Inferior parietal cortex (tissue), 1 donor: ENCODE measurements around the gene DFFA.
A peak's percentile ranks its signal among the peaks of the same experiment; 100 is the strongest.
"Not testable (repeated sequence)": the region's sequence is repeated elsewhere in the genome, so short reads cannot be mapped to it uniquely, and the experiment has no call there.

Experiments
- DNase-seq: peaks from one replicate; pipeline ENCODE4 v3.0.0-alpha.2; 2016; ENCODE audit errors: extremely low spot score

Gene DFFA

DNA sequence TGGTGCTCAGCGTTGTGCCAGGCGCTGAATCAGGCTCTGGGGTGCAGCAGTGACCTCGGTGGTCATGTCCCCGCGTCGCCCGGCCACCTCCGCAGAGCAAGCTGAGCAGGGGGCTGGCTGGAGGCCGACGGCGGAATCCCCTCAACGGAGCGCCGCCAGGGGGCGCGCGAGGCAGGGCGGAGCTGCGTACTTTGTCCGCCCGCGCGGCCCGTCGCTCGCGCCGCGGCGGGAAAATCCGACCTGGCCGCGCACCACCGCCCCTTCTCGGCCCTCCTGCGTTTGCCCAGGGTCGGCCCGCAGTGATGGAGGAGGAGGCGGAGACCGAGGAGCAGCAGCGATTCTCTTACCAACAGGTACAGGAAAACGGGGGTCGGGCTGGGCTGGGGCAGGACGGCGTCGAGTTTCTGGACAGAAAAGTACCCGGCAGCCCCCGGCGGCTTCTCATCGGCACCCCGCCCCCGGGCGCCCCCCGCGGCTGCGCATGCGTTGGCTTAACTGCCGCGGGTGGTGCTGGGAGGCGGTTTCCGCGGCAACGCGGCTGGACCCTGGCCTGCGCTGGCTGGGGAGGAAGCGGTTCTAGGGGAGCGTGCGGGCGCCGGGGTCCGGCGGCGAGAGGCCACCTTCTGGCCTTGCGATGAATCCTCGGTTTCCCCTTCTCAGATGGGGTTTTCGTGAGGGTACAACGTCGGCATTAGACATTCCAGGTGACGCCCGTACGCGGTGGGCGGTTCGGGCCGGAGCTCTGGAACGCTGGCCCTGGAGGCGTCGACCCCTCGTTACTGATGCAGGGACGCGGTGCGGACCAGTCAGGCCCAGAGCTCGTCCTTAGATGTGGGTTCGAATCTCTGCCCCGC is 41.9 kb downstream of the DFFA start, which contains the start of gene CENPS:
Gene CENPS (plus strand): TSS at position 218 of the 854 bp plus-strand sequence. CDS start 85 bp downstream, at position 303.
- peak; percentile 89 for DNase-seq

DNA sequence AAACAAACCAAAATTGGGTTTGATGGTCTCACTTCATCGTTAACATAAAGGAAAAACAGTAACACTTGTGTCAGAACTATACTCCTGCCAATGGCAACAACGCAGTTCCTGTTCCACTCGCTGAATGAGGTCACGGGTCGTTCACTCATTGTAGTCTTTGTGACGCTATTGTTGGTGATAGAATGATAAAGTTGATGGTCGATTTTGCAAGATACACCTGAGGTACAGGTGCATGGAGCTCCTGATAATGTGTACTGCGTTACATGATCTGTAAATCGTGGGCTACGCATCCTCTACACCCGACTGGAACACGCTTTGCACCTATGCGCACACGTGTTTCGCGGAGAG is 42.5 kb downstream of the DFFA start:
- peak; percentile 47 for DNase-seq

DNA sequence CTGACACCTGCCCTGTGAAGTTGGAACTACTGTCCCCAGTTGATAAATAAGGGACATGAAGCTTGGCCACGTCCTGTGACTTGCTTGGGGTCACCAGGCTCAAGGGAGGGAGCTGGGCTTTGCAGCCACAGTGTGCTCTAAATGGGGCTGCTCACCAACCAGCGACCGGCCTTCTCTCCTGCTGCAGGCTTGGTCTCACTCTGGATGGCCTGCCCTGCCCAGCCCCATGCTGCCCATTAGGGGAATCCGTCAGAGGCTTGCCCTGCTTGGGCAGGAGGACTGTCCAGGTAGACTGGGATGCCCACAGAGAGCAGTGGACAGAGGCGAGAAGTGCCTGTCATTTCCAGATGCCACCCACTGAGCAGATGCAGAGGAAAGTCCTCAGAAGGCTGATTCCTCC is 43.3 kb downstream of the DFFA start:
- no peak for DNase-seq

DNA sequence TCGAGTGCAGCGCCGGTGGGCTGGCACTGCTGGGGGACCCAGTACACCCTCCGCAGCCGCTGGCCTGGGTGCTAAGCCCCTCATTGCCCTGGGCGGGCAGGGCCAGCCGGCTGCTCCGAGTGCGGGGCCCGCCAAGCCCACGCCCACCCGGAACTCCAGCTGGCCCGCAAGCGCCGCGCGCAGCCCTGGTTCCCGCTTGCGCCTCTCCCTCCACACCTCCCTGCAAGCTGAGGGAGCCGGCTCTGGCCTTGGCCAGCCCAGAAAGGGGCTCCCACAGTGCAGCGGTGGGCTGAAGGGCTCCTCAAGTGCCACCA is 45.8 kb downstream of the DFFA start:
- not testable (repeated sequence) for DNase-seq

DNA sequence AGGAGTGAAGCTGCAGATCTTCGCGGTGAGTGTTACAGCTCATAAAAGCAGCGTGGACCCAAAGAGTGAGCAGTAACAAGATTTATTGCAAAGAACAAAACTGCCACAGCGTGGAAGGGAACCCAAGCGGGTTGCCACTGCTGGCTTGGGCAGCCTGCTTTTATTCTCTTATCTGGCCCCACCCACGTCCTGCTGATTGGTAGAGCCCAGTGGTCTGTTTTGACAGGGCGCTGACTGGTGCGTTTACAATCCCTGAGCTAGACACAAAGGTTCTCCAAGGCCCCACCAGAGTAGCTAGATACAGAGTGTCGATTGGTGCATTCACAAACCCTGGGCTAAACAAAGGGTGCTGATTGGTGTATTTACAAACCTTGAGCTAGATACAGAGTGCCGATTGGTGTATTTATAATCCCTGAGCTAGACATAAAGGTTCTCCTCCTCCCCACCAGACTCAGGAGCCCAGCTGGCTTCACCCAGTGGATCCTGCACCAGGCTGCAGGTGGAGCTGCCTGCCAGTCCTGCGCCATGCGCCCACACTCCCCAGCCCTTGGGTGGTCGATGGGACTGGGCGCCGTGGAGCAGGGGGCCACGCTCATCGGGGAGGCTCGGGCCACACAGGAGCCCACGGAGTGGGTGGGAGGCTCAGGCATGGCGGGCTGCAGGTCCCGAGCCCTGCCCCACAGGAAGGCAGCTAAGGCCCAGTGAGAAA is 46.3 kb downstream of the DFFA start:
- DNase-seq, result not testable (repeated sequence)

DNA sequence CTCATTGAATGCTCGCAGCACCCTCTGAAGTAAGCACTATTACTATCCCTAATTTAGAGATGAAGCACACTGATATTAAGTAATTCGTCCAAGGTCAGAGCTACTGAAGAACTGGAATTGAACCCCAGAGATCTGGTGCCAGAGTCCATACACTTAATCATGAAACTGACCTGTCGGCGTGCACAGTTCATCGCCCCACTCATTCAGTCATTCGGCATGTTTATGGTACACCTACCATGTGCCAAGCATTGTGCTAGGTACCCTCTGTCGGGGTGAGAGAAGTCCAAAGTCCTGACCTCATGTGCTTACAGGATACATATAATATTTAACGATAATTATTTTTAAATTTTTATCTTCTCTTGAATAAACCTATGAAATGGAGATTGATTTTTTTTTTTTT is 47.7 kb downstream of the DFFA start:
- no peak for DNase-seq

DNA sequence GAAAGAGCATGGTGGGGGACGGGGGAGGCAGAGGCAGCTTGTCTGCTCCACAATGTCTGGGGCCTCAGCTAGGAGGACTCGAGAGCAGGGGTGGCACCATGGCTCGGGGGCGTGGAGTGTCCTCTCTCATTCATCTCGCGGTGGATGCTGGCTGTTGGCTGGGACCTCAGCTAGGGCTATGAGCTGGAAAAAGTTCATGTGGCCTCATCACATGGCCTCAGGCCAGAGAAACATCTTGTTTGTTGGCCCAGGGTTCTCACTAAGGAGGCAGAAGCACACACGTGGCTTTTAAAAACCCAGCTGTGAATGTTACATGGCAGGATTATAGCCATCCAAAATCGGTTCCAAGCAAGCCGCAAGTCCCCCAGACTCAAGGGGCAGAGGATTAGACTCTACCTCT is 48.3 kb downstream of the DFFA start:
- no peak for DNase-seq

DNA sequence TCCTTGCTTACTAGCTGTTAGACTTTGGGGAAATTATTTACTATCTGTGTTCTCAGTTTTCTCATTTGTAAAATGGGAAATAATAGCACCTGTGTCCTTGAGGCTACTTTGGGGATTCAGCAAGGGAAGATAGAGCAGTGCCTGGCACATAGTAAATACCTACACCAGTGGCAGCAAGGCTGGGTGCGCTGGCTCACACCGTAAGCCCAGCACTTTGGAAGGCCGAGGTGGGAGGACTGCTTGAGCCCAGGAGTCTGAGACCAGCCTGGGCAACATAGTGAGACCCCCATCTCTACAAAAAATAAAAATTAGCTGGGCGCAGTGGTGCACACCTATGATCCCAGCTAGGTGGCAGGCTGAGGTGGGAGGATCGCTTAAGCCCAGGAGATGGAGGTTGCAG is 50.7 kb downstream of the DFFA start:
- DNase-seq, result no peak

DNA sequence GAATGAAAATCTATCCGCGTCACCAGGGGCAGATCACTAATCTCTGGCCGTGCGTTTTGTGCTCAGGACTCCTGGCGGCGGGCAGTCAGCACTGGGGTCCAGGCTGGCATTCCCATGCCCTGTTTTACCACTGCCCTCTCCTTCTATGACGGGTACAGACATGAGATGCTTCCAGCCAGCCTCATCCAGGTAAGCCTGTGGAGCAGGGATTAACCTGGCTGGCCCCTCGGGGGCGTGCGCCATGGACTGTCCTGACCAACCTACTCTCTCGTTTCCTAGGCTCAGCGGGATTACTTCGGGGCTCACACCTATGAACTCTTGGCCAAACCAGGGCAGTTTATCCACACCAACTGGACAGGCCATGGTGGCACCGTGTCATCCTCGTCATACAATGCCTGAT is 53.0 kb downstream of the DFFA start:
- DNase-seq, result no peak

DNA sequence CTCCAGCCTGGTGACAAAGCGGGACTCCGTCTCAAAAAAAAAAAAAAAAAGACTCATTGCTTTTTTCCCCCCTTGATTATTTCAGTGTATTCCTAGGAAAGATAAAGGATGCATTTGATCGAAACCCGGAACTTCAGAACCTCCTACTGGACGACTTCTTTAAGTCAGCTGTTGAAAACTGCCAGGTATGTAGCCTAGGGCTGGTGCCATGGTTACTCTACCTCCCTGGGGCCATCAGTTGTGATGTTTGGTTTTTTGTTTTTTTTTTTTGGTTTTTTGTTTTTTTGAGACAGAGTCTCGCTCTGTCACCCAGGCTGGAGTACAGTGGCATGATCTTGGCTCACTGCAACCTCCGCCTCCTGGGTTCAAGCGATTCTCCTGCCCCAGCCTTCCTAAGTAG is 53.6 kb downstream of the DFFA start:
- not testable (repeated sequence) for DNase-seq

DNA sequence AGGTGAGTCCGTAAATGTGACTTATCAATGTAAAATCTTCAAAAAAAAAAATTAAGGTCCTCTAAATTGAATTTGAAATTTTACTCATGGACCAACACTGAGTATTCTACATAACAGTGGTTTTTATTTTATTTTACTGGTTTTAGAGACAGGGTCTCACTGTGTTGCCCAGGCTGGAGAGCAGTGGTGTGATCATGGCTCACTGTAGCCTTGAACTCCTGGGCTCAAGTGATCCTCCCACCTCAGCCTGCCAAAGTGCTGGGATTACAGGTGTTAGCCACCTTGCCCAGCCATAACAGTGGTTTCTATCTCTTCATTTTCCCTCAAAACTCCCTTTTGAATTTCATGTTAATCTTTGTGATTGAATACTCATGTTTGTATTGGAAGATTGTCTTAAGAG is 56.4 kb downstream of the DFFA start:
- not testable (repeated sequence) for DNase-seq

DNA sequence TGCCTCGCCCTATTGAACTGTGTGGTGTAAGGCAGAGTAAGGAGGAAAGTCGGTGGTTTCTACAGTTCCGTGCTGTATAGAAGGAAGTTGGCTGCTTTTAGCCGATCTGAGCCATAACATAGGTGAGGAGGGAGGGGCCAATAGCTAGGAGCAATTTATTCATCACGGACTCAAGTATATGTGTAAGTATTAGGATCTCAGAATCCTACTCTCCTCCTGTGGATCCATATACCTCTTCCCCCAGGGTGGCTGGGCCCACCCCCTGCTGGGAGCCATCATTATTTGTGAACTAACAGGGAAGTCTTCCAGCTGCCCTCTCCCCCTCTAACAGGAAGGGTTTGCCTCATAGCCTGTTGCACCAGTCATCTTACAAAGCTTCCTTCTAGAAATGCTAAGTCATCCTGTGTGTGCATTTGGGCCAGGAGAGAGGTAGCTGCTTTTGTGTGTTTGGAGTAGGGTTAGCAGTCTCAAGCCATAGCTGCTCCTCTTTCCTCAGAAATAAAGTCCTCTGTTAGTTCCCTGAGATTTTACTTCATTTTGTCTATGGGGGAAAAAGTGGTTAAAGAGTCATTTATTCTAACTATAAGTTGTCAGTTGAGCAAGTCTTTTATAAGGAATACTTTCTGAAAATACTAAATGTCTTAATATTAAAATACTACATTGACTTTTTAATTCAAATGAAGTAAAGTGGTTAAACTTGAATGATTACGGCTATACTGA is 57.0 kb downstream of the DFFA start:
- DNase-seq, result peak; percentile 35

DNA sequence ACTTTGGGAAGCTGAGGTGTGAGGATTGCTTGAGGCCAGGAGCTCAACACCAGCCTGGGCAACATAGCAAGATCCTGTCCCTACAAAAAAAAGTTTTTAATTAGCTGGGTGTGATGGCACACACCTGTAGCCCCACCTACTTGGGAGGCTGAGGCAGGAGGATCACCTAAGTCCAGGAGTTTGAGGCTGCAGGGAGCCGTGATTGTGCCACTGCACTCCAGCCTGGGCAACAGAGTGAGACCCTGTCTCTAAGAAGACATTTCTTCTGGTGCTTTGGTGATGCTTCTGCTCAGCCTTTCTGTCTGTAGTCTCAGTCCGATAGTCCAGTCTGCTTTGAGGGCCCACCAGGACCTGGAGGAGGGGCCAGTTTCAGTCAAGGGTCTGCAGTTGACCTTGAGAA is 65.1 kb downstream of the DFFA start:
- no peak for DNase-seq
